CD4-positive, alpha-beta T cell treated with Interleukin-21 for 1 hour (primary cell): ENCODE data around the gene VSIG8.
A peak's percentile ranks its signal among the peaks of the same experiment; 100 is the strongest.
"Not testable (repeated sequence)": the region's sequence is repeated elsewhere in the genome, so short reads cannot be mapped to it uniquely, and the experiment has no call there.

Experiments used
- DNase-seq: peaks from one replicate; pipeline ENCODE4 v3.0.0-alpha.2; 2020

VSIG8 gene, protein sequence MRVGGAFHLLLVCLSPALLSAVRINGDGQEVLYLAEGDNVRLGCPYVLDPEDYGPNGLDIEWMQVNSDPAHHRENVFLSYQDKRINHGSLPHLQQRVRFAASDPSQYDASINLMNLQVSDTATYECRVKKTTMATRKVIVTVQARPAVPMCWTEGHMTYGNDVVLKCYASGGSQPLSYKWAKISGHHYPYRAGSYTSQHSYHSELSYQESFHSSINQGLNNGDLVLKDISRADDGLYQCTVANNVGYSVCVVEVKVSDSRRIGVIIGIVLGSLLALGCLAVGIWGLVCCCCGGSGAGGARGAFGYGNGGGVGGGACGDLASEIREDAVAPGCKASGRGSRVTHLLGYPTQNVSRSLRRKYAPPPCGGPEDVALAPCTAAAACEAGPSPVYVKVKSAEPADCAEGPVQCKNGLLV

DNA sequence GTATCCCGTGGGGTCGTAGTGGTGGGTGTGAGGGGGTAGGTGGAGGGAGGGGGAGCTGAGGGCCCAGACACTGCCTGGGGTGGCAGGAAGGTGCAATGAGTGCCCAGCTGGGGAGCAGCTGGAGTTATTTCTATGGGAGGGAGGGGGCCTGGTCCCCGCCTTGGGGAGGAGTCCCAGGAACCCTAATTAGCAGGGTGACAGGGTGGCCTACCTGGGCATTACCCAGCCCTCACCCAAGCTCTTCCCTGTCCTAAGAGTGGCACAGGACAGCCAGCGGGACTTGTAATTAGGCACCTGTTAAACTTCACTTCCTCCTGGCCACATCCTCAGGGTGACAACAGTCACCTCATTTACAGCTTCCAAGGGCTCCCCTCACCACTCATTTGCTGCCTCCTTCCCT is at the start of gene VSIG8:
Gene VSIG8, minus strand, starts transcription at position 101 of the 400 bp plus-strand sequence. CDS start 136 bp downstream, outside the sequence.
- no peak for DNase-seq

DNA sequence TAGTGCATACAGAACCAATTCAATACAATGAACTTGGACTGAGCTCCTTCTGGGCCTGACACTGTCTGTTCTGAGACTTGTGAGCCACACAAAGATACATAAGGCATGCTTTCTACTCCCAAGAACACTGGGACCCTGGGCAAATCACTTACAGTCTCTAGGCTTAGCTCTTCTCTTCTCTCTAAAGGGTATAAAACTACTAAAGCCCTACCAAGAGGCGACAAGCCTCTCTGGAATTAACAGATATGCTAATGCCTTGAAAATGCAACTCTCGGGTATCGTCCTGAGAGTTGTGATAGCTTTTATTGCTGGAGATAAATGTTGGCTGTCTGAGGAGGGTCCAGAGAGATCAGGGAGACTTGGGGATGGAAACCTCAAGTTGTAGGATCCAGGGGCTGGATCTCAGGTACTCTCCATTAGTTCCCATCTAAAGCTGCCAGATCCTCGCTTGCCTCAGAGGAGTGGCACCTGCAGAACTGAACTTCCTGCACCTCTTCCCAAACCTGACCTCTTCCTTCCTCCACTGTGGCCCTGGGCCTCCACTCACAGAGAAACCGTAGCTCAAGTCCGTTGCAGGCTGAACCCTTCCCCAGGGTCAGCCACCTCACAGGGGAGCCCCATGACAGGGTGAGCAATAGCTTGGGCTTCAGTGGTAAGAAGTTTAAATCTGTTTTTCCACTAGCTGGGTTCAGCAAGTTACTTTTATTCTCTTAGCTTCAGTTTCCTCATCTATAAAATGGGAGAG is 49.0 kb upstream of the VSIG8 start:
- DNase-seq, result no peak

DNA sequence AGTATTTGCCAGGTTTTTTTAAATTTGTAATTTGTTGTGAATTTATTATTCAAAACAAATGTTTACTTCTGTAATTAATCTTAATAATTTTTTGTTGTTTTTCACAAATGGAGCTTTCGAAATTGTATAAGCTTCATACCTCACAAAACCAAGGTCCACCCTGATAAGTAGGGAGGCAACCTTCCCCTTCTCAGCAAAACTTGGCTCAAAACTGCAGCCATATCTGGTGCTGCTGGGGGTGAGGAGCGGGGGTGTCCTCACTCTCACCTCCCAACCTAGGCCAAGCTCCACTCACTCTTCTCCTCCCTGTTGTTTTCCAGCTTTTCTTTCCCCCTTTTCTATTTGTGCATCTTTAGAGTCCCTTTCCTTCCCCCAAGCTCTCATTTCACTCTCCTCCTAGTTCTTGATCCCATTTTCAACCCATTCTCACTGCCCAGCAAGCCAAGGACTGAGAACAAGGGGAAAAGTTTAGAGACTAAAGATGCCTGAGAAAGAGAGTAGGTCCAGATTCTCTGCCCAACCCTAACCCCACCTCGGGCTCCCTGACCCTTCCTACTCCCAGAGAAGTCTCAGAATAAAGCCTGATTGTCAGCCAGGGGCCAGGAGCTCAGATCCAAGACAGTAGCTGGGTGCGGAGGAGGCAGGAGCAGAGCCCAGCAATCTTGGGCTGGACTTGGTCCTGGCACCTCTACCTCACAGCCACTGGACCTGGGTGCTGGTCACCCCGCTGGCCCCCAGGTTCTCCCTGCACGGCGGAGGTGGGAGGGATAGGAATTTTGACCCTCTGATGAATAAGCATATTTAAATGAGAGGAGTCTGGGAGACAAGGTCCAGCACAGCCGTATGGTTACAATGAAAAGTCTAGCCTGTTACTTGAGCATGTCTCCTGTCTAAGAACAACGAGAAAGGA is 45.8 kb upstream of the VSIG8 start:
- DNase-seq, result no peak

DNA sequence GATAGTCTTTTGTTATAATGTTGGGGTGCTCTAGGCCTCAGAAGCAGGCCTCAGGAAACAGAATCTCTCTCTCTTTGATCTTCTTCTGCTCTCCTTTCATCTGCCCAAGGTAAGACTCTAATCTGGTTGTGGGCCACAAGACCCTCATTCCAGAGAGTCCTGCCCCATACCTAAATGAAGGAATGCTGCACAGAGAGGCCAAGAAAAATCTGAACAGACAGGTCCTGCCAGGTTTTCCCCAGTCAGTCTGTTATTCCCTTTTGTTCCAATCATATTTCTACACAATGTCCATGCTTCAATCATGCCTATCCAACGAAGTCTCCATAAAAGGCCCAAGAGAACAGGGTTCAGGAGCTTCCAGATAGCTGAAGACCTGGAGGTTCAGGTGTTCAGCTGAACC is 44.5 kb upstream of the VSIG8 start:
- no peak for DNase-seq

DNA sequence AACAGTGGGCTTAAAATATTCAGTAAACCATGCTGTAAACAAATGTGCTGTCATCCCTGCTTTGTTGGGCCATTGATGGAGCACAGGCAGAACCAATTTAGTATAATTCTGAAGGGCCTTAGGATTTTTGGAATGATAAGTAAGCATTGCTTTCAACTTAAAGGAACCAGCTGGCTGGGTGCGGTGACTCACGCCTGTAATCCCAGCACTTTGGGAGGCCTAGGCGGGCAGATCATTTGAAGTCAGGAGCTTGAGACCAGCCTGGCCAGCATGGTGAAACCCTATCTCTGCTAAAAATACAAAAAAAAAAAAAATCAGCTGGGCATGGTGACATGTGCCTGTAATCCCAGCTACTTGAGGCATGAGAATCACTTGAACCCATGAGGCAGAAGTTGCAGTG is 41.6 kb upstream of the VSIG8 start:
- not testable (repeated sequence) for DNase-seq

DNA sequence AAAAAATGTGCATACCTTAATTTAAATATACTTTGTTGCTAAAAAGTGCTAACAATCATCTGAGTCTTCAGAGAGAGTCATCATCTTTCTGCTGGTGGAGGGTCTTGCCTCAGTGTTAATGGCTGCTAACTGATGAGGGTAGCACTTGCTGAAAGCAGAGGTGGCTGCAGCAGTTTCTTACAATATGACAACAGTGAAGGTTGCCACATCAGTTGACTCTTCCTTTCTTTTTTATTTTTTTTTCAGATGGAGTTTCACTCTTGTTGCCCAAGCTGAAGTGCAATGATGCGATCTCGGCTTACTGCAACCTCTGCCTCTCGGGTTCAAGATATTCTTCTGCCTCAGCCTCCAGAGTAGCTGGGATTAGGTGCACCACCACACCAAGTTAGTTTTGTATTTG is 40.1 kb upstream of the VSIG8 start:
- no peak for DNase-seq

DNA sequence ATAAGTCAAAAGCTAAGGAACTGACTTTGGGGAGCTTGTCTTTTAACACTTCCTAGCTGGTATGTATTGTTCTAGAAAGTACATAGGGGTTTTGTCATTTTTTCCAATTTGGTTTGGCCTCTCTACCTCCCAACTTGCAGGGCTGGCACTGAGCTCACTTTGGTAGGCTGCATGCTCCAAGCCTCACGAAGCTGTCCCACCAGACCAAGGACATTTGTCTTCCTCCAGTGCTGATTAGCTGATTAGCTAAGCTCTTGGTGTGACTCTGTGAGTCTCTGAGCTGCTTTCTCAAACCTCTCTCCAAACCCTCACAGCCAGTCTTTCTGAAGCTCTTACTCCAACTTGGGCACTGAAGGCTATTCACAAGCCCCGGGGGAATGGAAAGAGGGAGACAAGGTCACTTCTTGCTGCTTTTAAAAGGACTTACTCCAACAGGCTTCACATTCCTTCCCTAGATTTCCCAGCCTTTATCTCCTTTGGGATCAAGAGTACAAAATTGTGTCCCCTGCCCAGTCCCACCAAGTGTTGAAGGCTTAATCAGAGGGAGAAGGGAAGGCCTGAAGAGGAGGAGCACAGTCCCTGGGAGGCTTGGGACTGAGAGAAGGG is 38.4 kb upstream of the VSIG8 start:
- no peak for DNase-seq

DNA sequence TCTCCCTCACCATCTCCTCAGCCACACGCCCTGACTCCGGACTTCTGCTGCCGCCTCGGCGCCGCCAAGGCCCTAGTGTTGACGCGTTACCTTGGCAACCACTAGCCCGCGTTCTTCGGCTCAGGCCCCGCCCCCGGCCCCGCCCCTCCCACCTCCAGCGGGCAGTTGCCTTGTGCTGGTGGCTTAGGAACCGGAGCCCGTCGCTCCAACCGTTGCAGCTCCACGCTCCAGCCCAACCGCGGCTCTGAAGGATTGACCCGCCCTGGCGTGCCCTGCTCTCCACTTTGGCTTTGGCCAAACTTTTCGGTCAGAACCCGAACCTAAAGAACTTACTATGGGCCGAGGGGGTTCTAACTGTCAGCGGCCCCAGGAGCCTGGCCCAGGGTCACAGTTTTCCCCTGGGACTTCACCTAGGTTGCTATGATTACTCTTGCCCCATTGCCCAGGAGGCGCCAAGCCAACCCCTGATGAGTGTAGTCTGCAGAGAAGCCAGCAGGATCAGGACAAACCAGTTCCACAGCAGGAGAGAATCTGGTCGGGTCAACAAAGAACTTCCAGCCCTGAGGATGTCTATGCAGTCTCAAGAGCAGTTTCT is 37.7 kb upstream of the VSIG8 start, which contains the start of gene CFAP45:
Gene CFAP45, minus strand, starts transcription at position 80 of the 595 bp plus-strand sequence. Its CDS starts 67 bp downstream, at position 13.
- peak; percentile 53 for DNase-seq

DNA sequence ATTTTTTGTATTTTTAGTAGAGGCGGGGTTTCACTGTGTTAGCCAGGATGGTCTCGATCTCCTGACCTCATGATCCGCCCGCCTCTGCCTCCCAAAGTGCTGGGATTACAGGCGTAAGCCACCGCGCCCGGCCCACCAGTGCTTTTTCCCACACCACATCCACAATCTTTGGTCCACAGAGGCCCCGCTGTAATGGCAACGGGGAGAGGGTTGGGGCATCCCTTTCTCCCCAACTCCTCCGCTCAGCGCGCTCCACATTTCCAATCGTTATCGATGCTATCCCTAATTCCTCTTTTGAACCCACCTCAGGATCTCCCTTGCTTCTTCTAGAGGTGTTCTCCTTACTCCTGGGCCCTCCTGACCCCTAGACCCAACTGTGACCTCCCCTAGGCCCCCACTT is 37.2 kb upstream of the VSIG8 start:
- not testable (repeated sequence) for DNase-seq

DNA sequence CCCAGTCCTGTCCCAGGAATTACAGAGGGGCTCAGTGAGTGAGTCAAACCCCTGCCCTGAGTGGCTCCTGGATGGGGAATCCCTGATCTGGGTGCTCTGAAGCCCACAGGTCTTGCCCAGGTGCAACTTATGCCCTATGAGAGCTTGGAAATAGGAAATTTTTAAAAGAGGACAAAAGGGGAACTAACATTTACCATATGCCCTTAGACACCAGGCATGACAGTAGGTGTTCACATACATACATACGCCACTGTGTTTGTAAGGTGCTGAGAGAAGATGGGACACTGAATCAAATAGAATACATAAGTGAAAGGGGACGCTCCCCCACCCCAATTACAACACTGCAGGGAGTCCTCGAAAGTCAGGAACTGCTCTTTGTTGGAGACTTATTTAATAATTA is 36.1 kb upstream of the VSIG8 start:
- no peak for DNase-seq

DNA sequence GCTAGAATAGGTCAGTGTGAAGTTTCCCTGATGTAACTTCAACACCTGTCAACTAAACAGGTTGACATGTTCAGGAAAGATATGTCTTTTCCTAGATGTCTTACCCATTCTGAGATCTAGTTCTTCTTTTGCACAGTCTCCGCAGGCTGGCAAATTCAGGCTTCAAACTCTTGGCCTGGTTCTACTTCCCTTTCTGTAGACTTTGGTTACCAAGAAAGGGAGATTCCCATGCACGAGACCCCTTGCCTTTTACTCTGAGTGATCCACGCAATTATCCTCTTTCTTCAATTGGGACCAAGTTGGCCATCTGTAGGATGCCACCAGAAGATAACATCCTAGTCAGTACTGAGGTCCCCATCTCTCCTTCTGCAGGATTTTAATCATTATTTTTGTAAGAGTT is 35.5 kb upstream of the VSIG8 start:
- DNase-seq, result peak; percentile 17

DNA sequence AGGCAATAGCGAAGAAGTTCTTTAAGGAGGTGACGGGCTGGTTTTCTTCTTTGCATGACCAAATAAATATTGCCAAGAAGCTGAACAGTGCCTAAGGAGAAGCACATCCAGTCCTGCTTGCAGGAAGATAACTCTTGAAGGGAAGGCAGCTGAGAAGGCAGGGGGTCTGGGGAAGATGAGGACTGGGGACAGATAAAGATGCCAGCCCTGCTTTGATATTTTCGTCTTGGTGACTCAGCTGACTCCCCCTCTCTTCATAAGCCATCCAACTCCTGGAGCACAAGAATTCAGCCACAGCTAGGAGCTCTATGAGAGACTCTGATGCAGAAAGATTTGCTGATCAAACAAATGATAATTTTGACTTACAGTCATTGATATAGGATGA is 34.1 kb upstream of the VSIG8 start:
- DNase-seq, result no peak

DNA sequence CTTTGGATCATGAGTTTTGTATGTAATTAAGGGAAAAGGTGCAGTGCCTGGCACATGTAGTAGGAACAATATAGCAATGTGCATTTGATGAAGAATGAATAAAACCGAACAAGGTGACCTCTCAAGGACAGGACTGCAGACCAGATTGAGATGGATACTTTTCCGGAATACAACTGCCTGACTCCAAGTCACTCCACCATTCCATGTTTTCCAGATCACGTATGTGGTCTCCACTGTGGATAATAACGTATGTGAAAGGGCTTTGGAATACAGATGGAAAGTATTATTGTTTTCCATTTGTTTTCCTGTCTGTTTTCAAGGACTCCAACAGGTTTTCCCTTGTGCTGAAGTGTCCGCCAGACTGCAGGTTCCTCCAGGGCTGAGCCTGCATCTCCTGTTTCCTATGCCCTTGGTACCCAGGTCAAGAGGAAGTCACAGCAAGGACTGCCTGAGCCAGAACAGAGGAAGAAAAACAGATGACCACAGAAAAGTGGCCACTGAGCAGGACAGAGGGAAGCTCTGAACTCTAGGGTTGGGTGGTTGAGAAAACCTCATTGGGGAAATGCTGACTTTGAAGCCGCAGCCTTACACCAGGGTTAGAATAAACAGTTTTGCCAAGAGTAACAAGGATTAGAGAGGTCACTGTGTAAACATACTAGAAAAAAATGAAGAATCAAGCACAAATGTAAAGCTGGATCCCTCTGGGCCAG is 33.5 kb upstream of the VSIG8 start:
- no peak for DNase-seq

DNA sequence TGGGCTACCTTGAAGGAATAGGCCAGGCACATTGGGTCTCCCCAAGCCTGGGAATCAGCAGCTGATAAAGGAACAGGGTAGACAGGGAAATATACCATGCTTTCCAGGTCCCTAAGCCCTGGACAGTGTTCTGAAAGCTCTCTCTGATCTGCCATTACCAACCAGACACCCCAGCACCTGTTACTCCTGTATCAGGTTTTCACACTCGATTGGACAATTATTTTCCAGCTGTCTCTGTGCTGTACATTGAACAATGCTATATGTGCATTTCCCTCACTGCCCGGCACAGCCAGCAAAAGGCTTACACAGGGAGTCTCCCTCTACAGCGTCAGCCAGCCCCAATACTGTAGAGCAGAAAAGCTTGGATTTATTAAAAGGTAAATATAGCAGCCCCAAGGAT is 32.8 kb upstream of the VSIG8 start:
- no peak for DNase-seq

DNA sequence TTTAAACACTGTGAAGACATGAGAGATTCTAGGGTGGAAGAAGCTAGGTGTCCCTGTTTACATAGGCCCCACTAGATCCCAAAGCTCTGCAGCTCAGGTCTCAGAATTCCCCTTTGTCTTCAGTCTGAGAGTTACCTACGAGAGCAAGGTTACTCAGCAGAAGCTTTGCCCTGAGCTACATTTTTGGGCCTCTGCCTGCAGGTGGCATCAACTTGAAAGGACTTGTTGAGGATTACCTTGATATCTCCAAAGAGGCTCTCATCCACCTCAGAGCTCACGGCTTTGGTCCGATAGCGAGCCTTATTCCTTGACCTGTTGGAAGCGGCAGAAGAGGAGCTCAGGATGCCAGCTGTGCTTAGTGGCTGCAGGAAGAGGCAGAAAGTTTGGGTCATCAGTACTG is 30.5 kb upstream of the VSIG8 start:
- DNase-seq, result no peak

DNA sequence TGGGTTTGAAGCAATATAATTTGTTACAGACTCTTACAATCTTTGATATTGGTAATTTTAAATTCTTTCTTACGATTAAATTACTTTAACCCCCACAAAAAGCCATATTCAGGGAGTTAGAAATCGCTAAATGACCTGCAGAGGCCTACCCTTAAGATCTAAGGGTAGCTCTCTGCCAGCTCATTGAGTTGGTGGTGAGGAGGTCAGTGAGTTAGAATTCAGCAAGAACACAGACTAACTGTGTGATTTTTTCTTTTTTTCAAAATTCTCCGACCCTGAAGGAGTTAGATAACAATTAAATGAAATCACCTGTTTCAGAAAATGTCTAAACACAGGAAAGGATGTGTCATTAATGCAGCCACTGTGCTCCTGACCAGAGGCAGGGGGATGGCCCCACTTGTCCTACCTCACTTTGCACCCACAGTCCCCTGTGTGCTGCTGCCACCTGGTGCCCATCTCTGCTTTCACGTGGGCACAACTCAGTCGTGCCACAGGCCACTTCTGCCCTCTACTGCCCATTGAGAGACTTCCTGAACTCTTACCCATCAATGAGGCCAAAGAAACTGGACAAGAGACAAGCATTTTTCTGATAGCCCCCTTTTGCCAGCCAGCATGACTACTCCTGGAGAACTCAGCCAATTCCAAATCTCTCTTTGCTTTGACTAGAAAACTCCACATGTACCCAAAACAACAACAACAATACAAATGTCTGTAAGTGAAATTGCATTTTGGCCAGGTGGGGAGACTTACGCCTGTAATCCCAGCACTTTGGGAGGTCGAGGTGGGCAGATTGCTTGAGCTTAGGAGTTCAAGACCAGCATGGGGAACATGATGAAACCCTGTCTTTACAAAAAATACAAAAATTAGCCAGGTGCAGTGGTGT is 29.1 kb upstream of the VSIG8 start:
- DNase-seq, result peak; percentile 86

DNA sequence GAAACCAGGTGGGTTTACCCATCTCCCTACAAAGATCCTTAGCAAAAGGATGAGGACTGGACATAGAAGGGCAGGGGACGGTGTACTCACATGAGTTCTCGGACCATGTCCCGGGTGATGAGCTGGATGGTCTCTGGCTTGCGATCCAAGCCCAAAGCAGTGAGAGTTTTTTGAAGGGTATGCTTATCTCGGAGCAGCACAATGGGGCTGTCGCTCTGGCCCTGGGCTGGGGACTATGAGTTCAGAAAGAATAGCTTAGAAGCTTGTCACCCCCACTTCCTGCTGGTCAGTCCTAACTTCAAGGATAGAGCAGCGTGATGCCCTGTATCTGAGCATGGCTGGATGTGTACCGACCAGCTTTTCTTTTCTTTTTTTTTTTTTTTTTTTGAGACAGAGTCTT is 27.9 kb upstream of the VSIG8 start:
- DNase-seq, result no peak

DNA sequence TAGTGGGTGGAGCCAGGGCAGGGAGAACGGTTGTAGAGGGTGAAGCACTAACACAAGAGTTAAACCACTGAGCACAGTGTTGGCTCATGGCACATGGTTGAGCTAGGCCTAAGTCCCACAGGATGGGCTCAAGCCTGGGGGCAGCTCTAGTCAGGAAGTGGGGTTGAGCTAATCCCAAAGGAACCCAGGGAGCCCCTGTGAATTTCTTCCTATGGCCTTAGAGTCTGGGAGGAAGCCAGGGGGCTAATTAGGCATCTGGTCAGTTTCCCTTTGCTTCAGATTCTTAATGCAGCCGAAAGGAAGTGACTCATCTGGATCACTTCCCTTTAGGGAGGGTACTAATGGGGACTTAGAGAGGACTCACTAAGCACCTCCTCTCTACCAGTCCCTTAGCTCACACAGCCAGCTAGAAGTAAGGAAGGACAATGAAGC is 27.4 kb upstream of the VSIG8 start:
- no peak for DNase-seq

DNA sequence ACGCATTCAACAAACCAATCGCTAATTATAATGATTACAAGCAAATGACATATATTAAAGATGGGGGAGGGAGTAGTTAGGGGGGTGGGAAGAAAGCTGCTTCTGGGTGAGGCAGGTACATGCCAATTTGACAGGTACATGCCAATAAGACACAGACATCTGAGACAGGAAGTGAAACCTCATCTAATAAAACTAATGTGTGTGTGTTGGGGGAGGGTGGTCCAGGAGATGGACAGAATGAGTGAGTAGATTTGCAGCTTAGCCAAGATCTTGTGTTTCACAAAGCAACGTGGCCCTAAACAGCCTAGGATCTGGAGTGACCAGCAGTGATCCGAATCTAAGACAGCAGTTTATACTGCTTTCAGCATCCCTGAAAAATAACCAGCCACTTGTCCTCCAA is 26.7 kb upstream of the VSIG8 start:
- DNase-seq, result no peak

DNA sequence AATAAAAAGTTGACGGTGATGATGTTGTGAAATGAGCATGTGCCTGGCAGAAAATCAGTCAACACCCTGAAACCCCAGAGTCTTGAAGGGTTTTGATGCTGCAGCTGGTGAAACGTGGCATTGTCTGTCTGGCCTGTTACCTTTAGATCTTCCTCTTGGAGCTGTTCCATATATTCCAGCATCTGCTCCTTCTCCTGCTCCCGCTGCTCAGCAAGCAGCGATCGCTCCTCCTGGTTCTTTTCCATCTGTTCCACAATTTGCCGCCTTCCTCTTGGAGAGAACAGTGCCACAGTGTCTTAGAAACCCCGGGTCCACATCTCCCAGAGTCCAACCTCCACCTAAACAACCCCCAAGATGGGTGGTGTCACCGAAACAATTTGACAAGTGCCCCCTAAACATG is 21.8 kb upstream of the VSIG8 start:
- DNase-seq, result no peak

DNA sequence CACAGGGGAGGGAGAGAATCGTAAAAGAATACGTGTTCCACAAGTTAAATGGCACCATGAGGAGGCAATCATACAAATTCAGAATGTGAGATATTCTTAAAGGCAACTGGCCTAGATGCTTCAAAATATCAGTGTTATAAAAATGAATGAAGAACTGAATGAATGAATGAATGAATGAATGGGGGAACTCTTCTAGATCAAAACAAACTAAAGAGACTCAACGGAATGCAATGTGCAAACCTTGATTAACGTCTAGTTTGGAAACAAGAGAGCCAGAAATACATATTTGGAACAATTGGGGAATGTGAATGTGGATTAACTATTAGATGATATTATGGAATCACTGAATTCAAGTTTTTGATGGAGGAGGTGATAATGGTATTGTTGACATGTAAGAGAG is 20.7 kb upstream of the VSIG8 start:
- DNase-seq, result no peak
